ENCODE data around the gene MROH7.

The MROH7 gene

DNA sequence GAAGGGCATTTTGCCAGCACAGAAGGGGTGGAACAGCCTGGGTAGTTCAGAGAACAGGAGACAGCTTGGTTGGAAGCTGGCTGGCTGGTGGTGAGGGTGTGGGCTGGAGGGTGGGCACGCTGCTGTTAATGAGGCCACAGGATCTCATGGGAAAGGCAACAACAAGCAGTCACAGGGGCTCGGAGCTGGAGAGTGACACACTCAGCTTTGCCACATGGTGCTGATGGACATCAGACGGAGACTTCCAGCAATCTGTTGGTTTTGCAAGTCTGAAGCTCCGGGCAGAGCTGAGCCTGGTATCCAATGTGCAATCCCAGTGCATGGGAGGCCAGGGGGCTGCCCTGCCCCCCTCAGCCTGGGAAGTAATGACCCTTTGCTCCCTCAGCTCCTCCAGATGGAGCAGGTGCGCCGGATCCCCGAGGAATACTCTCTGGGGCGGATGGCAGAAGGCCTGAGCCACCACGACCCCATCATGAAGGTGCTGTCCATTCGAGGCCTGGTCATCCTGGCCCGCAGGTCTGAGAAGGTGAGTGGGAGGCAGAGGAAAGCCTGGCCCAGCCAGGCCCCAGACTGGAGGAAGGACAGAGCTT lies 58.4 kb downstream of the MROH7 start:
- DNase-seq, result no peak

DNA sequence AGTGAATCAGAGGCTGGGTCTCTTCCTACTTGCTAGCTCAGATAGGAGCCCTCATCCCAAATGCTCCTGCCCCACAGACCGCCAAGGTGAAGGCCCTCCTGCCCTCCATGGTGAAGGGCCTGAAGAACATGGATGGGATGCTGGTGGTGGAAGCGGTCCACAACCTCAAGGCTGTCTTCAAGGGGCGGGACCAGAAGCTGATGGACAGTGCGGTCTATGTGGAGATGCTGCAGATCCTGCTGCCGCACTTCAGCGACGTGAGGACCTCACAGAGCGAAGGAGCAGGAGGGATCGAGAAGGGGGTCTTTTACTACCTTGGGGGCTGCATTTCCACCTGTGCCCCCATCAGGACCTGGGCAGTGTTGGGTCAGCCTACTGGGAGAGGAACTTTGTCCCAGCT lies 59.5 kb downstream of the MROH7 start:
- DNase-seq, result no peak

GRCh38 chr1:54701996-54702395 lies 60.4 kb downstream of the MROH7 start:
- no peak for DNase-seq

GRCh38 chr1:54703471-54703870 lies 61.9 kb downstream of the MROH7 start:
- no peak for DNase-seq

DNA sequence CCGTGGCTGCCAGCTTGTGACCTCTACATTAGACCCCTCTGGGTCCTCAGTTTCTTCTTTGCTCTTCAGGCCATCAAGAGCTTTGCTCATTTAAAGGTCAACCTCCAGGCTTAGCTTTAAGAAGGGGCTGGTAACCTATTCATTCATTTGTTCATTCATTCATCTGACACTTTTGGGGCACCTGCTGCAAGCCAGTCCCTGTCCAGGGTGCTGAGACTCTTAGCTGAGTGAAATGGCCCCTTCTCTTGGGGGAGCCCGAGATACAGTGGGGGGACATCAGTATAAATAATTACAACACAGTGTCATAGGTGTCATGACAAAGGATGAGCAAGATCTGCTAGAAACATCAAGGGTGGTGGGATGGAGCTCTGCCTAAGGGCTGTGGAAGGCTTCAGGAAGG lies 63.6 kb downstream of the MROH7 start:
- no peak for DNase-seq

- DNase-seq, result no peak
These were observed 64.8 kb downstream of the MROH7 start for GRCh38 chr1:54706419-54706818.

DNA sequence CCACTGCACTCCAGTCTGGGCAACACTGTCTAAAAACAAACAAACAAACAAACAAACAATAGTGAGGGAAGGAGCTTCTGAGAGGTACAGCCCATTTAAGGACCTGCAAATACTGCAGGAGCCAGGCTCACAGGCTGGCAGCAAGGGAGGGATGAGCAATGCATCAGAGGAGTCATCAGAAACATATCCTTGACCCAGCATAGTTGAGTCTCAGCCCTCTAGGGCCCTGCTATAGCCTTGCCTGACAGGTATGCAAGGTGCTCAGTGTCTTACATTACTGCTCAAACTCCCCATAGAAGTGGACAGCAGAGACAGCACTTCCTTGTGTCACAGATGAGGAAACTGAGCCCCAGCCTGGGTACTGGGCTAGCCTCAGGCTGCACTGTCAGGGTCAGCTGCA lies 66.8 kb downstream of the MROH7 start:
- no peak for DNase-seq

- no peak for DNase-seq
These were observed 68.1 kb downstream of the MROH7 start for GRCh38 chr1:54709547-54710292.

GRCh38 chr1:54710434-54710833 lies 68.8 kb downstream of the MROH7 start:
- no peak for DNase-seq

GRCh38 chr1:54710841-54711240 lies 69.3 kb downstream of the MROH7 start:
- no peak for DNase-seq

GRCh38 chr1:54711536-54711935 lies 70.0 kb downstream of the MROH7 start:
- no peak for DNase-seq

- DNase-seq, result no peak
These were observed 73.4 kb downstream of the MROH7 start for GRCh38 chr1:54714881-54715492.

DNA sequence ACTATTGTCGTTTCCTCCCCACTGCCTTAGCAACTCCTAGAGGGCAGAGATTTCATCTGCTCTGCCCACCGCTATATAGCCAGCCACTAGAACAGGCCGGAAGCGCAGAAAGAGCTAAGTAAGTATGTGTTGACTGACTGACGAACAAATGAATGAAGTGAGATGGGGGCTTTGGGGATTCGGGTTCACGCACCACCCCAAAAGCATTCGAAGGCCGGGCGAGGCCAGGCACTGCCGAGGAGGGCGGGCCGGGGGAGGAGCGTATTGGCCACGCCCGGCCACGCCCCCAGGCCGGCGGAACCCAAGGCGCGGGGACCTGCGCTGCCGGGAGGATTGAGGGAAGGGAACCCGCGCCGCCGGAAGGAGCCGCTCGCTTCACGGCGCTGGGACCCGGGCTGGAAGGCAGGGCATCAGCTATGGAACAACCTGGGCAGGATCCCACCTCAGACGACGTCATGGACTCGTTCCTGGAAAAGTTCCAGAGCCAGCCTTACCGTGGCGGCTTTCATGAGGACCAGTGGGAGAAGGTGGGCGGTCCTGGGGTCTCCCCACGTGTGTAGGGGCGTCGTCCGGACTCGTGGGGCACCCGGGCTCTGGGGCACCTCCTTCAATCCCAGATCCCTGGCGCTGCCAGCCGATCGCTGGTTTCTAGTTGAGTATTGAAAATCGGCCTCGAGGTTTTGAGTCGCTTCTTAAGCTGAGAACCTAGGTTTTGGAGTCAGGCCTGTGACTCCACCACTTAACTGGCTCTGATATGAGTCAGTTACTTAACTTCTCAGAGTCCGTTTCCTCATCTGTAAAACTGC lies 74.1 kb downstream of the MROH7 start, which contains the start of gene TTC4:
Gene TTC4 (plus strand): TSS at position 369 of the 806 bp plus-strand sequence. CDS start 48 bp downstream, at position 417.
- peak; percentile 79 to 86 for DNase-seq

DNA sequence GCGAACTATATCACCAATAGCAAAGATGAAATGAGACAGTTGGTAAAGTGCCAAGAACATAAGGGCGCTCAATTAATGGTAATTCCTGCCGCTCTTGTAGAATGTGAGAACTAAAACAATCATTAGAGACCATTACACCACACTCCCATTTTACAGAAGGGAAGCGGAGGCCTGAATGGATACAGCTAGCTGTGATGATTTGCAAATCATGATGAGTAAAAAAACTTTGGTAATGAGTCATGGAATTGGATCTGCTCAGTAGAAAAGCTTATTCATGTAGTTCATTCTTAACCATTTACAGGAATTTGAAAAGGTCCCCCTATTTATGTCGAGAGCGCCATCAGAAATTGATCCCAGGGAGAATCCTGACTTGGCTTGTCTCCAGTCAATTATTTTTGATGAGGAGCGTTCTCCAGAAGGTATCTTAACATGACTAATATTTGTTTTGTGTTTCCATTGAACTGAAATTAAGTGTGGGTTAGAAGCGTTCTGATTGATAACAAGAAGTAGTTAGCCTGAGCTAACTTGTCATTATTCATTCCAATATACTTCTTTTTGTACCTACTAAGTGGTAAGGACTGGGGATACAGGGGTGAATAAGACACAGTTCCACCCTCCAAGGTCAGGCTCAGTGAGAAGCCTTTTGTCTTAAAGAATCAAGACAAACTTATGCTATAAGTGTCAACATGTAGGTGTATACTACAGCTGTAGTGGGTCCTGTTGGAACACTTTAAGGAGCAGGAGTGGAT lies 74.9 kb downstream of the MROH7 start:
- no peak for DNase-seq

GRCh38 chr1:54721719-54722118 lies 80.1 kb downstream of the MROH7 start:
- no peak for DNase-seq

GRCh38 chr1:54723985-54724384 lies 82.4 kb downstream of the MROH7 start:
- no peak for DNase-seq

DNA sequence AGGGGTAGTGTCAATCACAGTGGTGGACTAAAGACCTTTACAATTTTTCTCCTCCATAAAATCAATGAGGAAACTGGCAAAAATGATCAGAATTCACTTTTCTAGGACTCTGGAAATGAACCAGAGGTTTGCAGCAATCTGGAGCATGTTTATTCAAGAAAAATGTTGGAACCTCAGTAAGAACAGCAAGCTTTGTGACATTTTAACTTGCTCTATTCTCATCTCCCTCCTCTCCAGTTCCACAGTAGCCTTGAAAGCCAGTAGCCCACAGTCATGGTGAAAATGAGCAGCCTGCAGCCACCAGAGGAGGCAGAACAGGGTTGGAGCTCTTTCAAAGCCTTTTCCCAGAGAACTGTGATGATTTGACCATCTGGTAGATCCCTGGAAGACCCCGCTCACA lies 83.2 kb downstream of the MROH7 start:
- DNase-seq, result no peak

DNA sequence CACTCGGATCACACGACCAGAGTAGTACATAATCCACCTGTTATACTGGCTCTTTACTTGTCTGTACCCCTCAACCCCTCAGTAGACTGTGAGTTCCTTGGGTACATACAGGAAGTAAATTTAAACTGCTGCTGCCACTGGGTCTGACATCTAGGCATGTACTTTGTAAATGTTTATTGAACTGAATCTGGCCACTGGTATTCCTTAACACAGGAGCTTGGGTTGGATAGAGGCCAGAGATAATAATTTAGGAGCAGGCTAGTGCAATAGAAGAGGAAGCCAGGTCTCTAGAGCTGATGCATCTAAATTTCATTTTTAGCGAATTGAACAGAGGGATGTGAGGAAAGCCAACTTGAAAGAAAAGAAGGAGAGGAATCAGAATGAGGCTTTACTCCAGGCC lies 86.4 kb downstream of the MROH7 start:
- no peak for DNase-seq

DNA sequence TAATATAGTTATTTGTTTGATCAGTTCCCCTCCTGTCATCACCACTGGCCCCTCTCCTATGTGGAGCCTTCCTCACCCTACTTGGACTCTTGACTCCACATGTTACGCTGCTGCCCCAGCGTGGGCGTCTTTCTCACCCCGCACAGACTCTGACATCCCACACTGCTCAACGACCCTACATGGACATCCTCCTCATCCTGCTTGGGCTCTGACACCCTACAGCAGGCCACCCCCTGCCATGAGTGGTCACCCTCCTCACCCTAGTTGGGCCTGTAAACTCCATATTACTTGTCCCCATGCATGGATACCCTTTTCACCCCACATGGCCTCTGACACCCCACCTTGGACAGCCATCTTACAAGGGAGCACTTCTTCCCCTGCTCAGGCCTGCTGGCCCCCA lies 95.1 kb downstream of the MROH7 start:
- DNase-seq, result no peak

- no peak for DNase-seq
These were observed 96.7 kb downstream of the MROH7 start for GRCh38 chr1:54738244-54738643.

GRCh38 chr1:54741531-54741930 lies 99.9 kb downstream of the MROH7 start:
- DNase-seq, result no peak

GRCh38 chr1:54742282-54742681 lies 100.7 kb downstream of the MROH7 start:
- no peak for DNase-seq
